Smooth muscle cell (in vitro differentiated cells): ENCODE data around the gene SH3TC1. TPM values are rescaled to one million over a fixed set of nuclear protein-coding genes. Genes with fewer than 3 reads are reported as not detected.

Experiments
- DNase-seq: peaks from one replicate; lab custom pipeline; 2025; ENCODE audit not compliant: unreplicated experiment; lab: John Stamatoyannopoulos, UW
- H2AFZ ChIP-seq: fragments of 200-600 bp; sonication (generic); 2 replicates; pipeline ENCODE4 v1.6.0; 2016; ENCODE audit warnings: antibody characterized with exemption, low read depth, mild to moderate bottlenecking
- H3F3A ChIP-seq: fragments of 200-600 bp; sonication (generic); 2 replicates; pipeline ENCODE4 v1.6.0; 2017; ENCODE audit warnings: antibody characterized with exemption, low read depth
- H3K27ac ChIP-seq: fragments of 200-600 bp; sonication (generic); 2 replicates; pipeline ENCODE4 v1.5.1; 2016; ENCODE audit warnings: low read depth, mild to moderate bottlenecking
- H3K27me3 ChIP-seq: fragments of 200-600 bp; sonication (generic); 2 replicates; pipeline ENCODE4 v1.6.1; 2016; ENCODE audit warnings: low read depth, mild to moderate bottlenecking
- H3K36me3 ChIP-seq: fragments of 200-600 bp; sonication (generic); 2 replicates; pipeline ENCODE4 v1.5.1; 2016; ENCODE audit warnings: low read depth
- H3K4me1 ChIP-seq: fragments of 200-600 bp; sonication (generic); 2 replicates; pipeline ENCODE4 v1.5.1; 2016; ENCODE audit warnings: low read depth
- H3K4me2 ChIP-seq: fragments of 200-600 bp; sonication (generic); 2 replicates; pipeline ENCODE4 v1.6.0; 2016; ENCODE audit warnings: mild to moderate bottlenecking
- H3K4me3 ChIP-seq: fragments of 200-600 bp; sonication (generic); 2 replicates; pipeline ENCODE4 v1.5.1; 2016; ENCODE audit warnings: mild to moderate bottlenecking
- H3K79me2 ChIP-seq: fragments of 200-600 bp; sonication (generic); 2 replicates; pipeline ENCODE4 v1.6.0; 2016; ENCODE audit warnings: low read depth, mild to moderate bottlenecking
- H3K9ac ChIP-seq: fragments of 200-600 bp; sonication (generic); 2 replicates; pipeline ENCODE4 v1.6.0; 2016; ENCODE audit warnings: low read depth
- H3K9me3 ChIP-seq: fragments of 200-600 bp; sonication (generic); replicated peaks from 2 replicates; pipeline ENCODE4 v1.5.1; 2016; ENCODE audit warnings: low read depth
- H4K20me1 ChIP-seq: fragments of 200-600 bp; sonication (generic); 2 replicates; pipeline ENCODE4 v1.6.0; 2016; ENCODE audit warnings: low read depth
- CTCF ChIP-seq: fragments of 200-600 bp; sonication (generic); IDR thresholded peaks from 2 replicates; pipeline ENCODE4 v1.5.1; 2017; ENCODE audit warnings: borderline replicate concordance, mild to moderate bottlenecking, antibody characterized with exemption; ENCODE audit not compliant: insufficient read depth, poor library complexity, severe bottlenecking
- WGBS: methylation state at CpG from one replicate; pipeline ENCODE4 v1.1.7; 2016; ENCODE audit warnings: low lambda C conversion rate; 5-methylcytosine and 5-hydroxymethylcytosine counted together
- polyA plus RNA-seq: library from polyadenylated mRNA; unstranded; fragments of >200 nt; fragmentation: Nextera tagmentation; extraction: Ambion mirVana; gene quantifications from 2 replicates; pipeline ENCODE4 v1.2.1, GENCODE V29; 2016
- total RNA-seq: library from RNA; depleted of rRNA; stranded (reverse); fragments of >200 nt; gene quantifications from 2 replicates; pipeline ENCODE4 v1.2.3, GENCODE V29; 2014

The SH3TC1 gene
- total and polyA plus RNA-seq, 2 experiments from 2014 or later: 7.8 to 17.7 TPM

- H4K20me1 ChIP-seq: peaks cover 14% of the 10 kb centered on the region
- TF ChIP-seq CTCF: no peak
- no peak for DNase-seq
- no peaks in the 10 kb centered on the region for H3K27me3 ChIP-seq
- H3K4me1 ChIP-seq: peaks cover 10% of the 10 kb centered on the region
- no peak overlapping the region for H2AFZ ChIP-seq
- no peak overlapping the region for H3K9ac ChIP-seq
- WGBS: 42% methylated on average over 8 of the region's 8 CpGs
- no peaks in the 10 kb centered on the region for H3K9me3 ChIP-seq
- H3K27ac ChIP-seq: no peak overlapping the region
- peak overlapping the region; percentile 19 for H3K4me2 ChIP-seq
- H3K79me2 ChIP-seq: peaks cover 15% of the 10 kb centered on the region
- H3K4me3 ChIP-seq: no peak overlapping the region
- H3K36me3 ChIP-seq: no peaks in the 10 kb centered on the region
- H3F3A ChIP-seq: peaks cover 6% of the 10 kb centered on the region
Measured at GRCh38 chr4:8266508-8266907, 67.4 kb downstream of the SH3TC1 start.

- peaks cover 10% of the 10 kb centered on the region for H3K4me1 ChIP-seq
- DNase-seq: no peak
- H3K9ac ChIP-seq: no peak overlapping the region
- no peak overlapping the region for H3K4me3 ChIP-seq
- no peaks in the 10 kb centered on the region for H3K27me3 ChIP-seq
- peaks cover 6% of the 10 kb centered on the region for H3F3A ChIP-seq
- no peak overlapping the region for H3K27ac ChIP-seq
- H3K4me2 ChIP-seq: peak overlapping the region; percentile 19
- TF ChIP-seq CTCF: peak; percentile 50
- WGBS: 33% methylated on average over 13 of the region's 13 CpGs
- peaks cover 20% of the 10 kb centered on the region for H4K20me1 ChIP-seq
- H3K36me3 ChIP-seq: no peaks in the 10 kb centered on the region
- peak overlapping the region; percentile 38 for H2AFZ ChIP-seq
- H3K9me3 ChIP-seq: no peaks in the 10 kb centered on the region
- H3K79me2 ChIP-seq: peaks cover 17% of the 10 kb centered on the region
Measured at GRCh38 chr4:8267077-8267476, 68.0 kb downstream of the SH3TC1 start.

- Histone ChIP-seq H3K36me3 (no peaks in the 10 kb centered on the region), H3K4me1 (peaks cover 10% of the 10 kb centered on the region), H3K9ac (no peak overlapping the region), H3K4me3 (no peak overlapping the region), H2AFZ (no peak overlapping the region), H3K27ac (no peak overlapping the region), H4K20me1 (peaks cover 31% of the 10 kb centered on the region), H3K9me3 (no peaks in the 10 kb centered on the region), H3K4me2 (no peak overlapping the region), H3K79me2 (peaks cover 17% of the 10 kb centered on the region), H3K27me3 (no peaks in the 10 kb centered on the region), H3F3A (peaks cover 6% of the 10 kb centered on the region)
- WGBS: 98% methylated on average over 7 of the region's 7 CpGs
- DNase-seq: no peak
- TF ChIP-seq CTCF: no peak
Measured at GRCh38 chr4:8268211-8268610, 69.1 kb downstream of the SH3TC1 start.

GRCh38 chr4:8268901-8269534 is 69.9 kb downstream of the SH3TC1 start:
- DNase-seq: no peak
- H2AFZ ChIP-seq: peak overlapping the region; percentile 47

More at GRCh38 chr4:8268901-8269534, 69.9 kb downstream of the SH3TC1 start:
- Histone ChIP-seq H3K27me3 (no peaks in the 10 kb centered on the region), H3F3A (peaks cover 6% of the 10 kb centered on the region), H3K27ac (no peak overlapping the region), H3K36me3 (no peaks in the 10 kb centered on the region), H3K4me1 (peaks cover 10% of the 10 kb centered on the region), H3K79me2 (peaks cover 17% of the 10 kb centered on the region), H4K20me1 (peaks cover 32% of the 10 kb centered on the region), H3K4me2 (peak overlapping the region; percentile 97), H3K9me3 (no peaks in the 10 kb centered on the region), H3K9ac (peak overlapping the region; percentile 22), H3K4me3 (peak overlapping the region; percentile 61)
- 79% methylated on average over 25 of the region's 25 CpGs for WGBS
- TF ChIP-seq CTCF: no peak
